Neural cell (in vitro differentiated cells): ENCODE data around the gene LRIG1.

Experiments
- POLR2AphosphoS5 ChIP-seq: IDR thresholded peaks from 2 replicates; pipeline ENCODE4 v1.6.1; 2012
- TF ChIP-seq, protein P1 (sequence below): fragments of 450-650 bp; IDR thresholded peaks from 2 replicates; pipeline ENCODE4 v1.5.1; 2014; ENCODE audit warnings: antibody characterized with exemption, mild to moderate bottlenecking, moderate library complexity; ENCODE audit not compliant: poor library complexity, severe bottlenecking

DNA sequence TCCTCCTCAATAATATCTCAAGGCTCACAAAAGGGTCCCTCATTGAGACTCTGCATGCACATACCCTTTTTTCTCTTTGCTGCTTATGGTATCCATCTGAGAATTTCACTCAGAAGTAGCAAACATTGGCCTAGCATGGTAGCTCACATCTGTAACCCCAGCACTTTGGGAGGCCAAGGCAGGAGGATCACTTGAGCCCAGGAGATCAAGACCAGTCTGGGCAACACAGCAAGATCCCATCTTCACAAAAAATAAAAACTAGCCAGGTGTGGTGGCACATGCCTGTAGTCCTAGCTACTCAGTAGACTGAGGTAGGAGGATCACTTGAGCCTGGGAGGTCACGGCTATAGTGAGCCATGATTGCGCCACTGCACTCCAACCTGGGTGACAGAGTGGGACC lies 11.7 kb downstream of the LRIG1 start:
- TF ChIP-seq, protein P1, sequence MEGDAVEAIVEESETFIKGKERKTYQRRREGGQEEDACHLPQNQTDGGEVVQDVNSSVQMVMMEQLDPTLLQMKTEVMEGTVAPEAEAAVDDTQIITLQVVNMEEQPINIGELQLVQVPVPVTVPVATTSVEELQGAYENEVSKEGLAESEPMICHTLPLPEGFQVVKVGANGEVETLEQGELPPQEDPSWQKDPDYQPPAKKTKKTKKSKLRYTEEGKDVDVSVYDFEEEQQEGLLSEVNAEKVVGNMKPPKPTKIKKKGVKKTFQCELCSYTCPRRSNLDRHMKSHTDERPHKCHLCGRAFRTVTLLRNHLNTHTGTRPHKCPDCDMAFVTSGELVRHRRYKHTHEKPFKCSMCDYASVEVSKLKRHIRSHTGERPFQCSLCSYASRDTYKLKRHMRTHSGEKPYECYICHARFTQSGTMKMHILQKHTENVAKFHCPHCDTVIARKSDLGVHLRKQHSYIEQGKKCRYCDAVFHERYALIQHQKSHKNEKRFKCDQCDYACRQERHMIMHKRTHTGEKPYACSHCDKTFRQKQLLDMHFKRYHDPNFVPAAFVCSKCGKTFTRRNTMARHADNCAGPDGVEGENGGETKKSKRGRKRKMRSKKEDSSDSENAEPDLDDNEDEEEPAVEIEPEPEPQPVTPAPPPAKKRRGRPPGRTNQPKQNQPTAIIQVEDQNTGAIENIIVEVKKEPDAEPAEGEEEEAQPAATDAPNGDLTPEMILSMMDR = no peak
- no peak for TF ChIP-seq POLR2AphosphoS5
